Measurements from ENCODE around the gene GPR61.

Gene GPR61

GRCh38 chr1:109535971-109536491 is 3.6 kb upstream of the GPR61 start:
- no peak for DNase-seq (ENCODE audit: low read depth in 2 of 2)

DNA sequence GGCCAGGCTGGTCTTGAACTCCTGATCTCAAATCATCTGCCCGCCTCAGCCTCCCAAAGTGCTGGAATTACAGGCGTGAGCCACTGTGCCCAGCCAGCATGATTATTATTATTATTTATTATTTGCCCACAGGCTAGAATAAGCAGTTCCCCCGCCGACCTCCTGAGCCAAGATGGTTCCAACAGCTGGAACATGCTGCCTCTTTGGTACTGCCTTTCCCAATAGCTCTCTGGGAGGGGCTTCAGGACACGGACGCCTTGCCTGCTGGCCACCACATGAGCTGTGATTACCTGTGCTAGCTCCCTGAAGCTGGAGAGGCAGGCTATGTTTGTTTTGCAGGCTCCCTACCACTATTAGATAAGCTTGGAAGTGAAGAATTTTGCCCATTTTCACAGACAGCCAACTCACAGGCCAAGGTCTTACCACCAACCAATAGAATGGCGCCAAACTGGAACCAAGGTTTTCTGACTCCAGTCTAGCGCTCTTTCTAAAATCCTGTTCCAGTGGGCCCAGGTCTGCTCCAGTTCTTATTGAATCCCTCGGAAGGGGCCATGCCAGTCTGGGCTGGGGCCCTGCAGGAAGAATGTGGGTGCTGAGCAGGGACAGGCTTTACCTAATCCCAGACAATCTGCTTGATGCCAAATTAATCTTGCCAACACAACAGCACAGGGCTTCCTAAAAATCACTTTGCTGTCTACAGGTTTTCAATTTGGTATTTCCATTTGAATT is 2.1 kb upstream of the GPR61 start:
- no peak for DNase-seq (ENCODE audit: low read depth in 2 of 2)

- DNase-seq (ENCODE audit: low read depth in 2 of 2), result no peak
Observed at GRCh38 chr1:109538827-109539555, 681 bp upstream of the GPR61 start.

DNA sequence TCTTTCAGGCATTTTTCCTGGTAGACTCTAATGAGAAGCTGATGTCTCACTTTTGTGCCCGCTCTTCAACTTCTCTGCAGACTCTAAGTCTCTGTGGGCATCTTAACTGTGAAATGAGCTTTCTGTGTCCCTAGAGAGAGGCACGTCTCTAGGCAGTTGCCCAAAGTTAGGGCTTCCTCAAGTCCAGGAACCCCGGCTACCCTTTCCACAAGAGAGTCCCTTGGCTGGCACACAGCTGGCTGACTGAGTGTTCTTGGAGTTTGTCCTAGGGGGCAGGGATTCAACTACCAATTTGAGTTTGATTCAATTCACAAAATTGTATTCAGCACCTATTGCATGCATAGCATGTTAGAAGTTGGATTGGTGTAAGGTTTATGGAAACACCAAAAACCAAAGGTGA is 1.4 kb downstream of the GPR61 start:
- no peak for DNase-seq (ENCODE audit: low read depth in 2 of 2)

- no peak for DNase-seq (ENCODE audit: low read depth in 2 of 2)
Observed at GRCh38 chr1:109542657-109543056, 3.0 kb downstream of the GPR61 start.

DNA sequence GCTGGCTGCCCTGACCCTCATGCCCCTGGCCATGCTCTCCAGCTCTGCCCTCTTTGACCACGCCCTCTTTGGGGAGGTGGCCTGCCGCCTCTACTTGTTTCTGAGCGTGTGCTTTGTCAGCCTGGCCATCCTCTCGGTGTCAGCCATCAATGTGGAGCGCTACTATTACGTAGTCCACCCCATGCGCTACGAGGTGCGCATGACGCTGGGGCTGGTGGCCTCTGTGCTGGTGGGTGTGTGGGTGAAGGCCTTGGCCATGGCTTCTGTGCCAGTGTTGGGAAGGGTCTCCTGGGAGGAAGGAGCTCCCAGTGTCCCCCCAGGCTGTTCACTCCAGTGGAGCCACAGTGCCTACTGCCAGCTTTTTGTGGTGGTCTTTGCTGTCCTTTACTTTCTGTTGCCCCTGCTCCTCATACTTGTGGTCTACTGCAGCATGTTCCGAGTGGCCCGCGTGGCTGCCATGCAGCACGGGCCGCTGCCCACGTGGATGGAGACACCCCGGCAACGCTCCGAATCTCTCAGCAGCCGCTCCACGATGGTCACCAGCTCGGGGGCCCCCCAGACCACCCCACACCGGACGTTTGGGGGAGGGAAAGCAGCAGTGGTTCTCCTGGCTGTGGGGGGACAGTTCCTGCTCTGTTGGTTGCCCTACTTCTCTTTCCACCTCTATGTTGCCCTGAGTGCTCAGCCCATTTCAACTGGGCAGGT is 3.8 kb downstream of the GPR61 start:
- DNase-seq (ENCODE audit: low read depth in 2 of 2), result no peak

GRCh38 chr1:109543988-109544735 is 4.5 kb downstream of the GPR61 start:
- DNase-seq (ENCODE audit: low read depth in 2 of 2), result no peak

- DNase-seq (ENCODE audit: low read depth in 2 of 2), result peak; percentile 64 to 68
Observed at GRCh38 chr1:109546311-109547109, 6.8 kb downstream of the GPR61 start.

- no peak for DNase-seq (ENCODE audit: low read depth in 2 of 2)
Observed at GRCh38 chr1:109547463-109548320, 8.0 kb downstream of the GPR61 start.

DNA sequence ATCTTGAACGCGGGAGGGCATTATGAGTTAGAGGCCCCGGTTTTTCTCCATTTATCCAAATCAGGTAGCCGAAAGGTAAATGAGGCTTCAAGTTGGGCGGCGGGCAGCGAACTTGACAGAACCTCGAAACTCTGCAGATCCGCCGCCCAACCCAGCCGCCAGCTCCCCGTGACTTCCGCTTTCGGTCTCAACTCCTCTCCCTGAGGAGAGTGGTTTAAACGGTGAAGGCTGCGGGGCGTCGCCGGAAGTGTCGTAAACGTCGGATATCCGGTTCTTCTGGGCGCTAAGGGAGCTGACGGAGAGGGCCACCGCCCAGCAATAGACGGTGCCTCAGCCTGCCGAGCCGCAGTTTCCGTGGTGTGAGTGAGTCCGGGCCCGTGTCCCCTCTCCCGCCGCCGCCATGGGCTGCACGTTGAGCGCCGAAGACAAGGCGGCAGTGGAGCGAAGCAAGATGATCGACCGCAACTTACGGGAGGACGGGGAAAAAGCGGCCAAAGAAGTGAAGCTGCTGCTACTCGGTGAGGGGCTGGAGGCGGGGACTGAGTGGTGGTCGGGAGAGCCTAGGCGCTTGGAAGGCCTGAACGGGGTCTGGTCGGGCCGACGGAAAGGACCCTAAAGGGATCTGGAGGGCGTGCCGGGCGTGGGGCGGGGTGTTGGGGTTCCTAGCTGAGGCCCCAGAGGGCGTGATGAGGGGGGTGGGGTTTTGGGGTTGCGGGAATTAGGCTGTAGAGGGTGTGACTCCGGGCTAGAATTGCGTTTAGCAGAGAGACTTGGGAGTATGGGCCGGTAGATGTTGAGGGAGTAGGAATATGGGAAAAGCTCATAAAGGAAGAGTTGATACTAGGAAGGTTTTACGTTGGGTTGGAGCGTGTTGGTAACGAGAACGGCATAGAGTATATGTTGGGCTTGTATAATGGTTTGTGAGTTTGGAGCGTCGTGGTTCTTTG is 8.9 kb downstream of the GPR61 start, which contains the start of gene GNAI3:
TSS of gene GNAI3 (plus strand) at position 295 of the 947 bp plus-strand sequence. CDS start at position 401, 106 bp downstream.
- DNase-seq (ENCODE audit: low read depth in 2 of 2), result peak; percentile 80 to 82

DNA sequence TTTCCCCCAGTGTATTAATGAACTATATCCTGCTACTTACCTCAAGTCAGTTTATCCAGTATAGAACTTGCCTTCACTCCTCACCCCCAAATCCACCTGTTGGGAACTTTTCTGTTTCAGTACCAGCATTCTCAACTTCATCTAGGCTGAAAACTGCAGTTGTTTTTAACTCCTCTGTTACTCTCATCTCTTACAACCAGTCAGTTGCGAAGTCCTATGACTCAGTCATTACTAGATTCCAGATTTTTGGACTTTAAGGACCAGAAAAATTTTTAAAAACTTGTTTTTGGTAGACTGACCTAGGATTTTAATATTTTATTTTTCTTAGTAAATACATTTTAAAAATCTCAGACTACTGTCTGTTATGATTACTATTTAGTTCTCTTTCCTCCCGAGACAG is 16.9 kb downstream of the GPR61 start:
- no peak for DNase-seq (ENCODE audit: low read depth in 2 of 2)

GRCh38 chr1:109557520-109557919 is 17.8 kb downstream of the GPR61 start:
- DNase-seq (ENCODE audit: low read depth in 2 of 2), result no peak

DNA sequence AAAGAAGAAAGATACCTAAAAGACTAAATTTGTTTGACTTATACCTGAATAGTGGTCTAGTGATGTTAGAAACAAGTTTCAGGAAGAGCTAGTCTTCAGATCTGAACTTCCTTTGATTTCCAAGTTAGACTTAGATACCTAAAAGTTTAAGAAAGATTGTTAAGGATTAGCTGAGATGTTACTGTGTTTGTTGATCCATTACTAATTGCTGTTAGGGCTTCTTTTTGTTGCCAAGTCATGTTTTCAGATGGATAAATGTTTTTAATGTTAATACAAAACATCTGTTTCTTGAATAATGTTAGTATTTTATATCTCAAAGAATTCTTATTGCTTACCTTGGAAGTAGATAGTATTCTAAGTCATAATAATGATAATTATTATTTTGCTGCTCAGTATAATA is 20.3 kb downstream of the GPR61 start:
- DNase-seq (ENCODE audit: low read depth in 2 of 2), result no peak

GRCh38 chr1:109564194-109564878 is 24.7 kb downstream of the GPR61 start:
- no peak for DNase-seq (ENCODE audit: low read depth in 2 of 2)

GRCh38 chr1:109565241-109565640 is 25.6 kb downstream of the GPR61 start:
- DNase-seq (ENCODE audit: low read depth in 2 of 2), result no peak

- no peak for DNase-seq (ENCODE audit: low read depth in 2 of 2)
Observed at GRCh38 chr1:109566982-109567381, 27.3 kb downstream of the GPR61 start.

DNA sequence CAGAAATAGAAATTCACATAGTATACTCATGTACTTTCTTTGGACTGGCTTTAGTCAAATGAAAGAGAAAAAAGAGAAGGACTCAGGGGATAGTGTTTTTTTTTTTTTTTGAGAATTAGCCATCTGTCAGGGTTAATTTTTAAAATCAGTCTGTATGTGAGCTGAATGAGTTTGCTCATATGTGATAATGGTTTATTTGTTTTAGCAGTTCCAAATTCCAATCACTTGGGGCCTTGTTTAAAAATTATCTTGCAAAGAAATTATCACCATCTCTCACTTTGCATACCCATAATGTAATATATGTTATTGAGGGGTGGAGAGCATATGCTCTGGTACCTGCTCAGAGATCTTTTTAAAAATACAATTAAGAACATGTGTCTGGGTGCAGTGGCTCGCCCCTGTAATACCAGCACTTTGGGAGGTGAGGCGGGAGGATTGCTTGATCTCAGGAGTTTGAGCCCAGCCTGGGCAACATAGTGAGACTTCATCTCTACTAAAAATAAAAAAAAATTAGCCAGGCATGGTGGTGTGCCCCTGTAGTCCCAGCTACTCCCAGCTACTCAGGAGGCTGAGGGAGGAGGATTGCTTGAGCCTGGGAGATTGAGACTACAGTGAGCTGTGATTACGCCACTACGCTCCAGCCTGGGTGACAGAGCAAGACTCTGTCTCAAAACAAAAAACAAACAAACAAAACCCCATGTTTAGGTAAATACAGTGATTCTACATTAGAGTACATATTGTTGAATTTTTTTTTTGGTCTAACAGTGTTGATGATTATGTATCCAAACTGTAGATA is 28.4 kb downstream of the GPR61 start:
- no peak for DNase-seq (ENCODE audit: low read depth in 2 of 2)

Measured in fibroblast of skin of left biceps (primary cell).